ENCODE measurements around the gene ABCA2.

Gene ABCA2

GRCh38 chr9:136990242-136990911, 37.7 kb downstream of the ABCA2 start:
- H3K4me3 ChIP-seq (replicated peaks in 1 of 2; ENCODE audit: low read depth in 2 of 2, low read length in 2 of 2) = no peak overlapping the region
- no peak for DNase-seq (ENCODE audit: low read depth in 2 of 2)
- TF ChIP-seq CTCF (IDR thresholded peaks at IDR 0.05; ENCODE audit: low read depth, low read length) = no peak

- H3K4me3 ChIP-seq (replicated peaks in 1 of 2; ENCODE audit: low read depth in 2 of 2, low read length in 2 of 2) = no peak overlapping the region
- no peak for DNase-seq (ENCODE audit: low read depth in 2 of 2)
- TF ChIP-seq CTCF (IDR thresholded peaks at IDR 0.05; ENCODE audit: low read depth, low read length) = no peak
Observed at GRCh38 chr9:136988872-136989271, 39.2 kb downstream of the ABCA2 start.

GRCh38 chr9:136985853-136986252, 42.2 kb downstream of the ABCA2 start:
- DNase-seq (ENCODE audit: low read depth in 2 of 2) = no peak
- TF ChIP-seq CTCF (IDR thresholded peaks at IDR 0.05; ENCODE audit: low read depth, low read length) = no peak
- no peak overlapping the region for H3K4me3 ChIP-seq (replicated peaks in 1 of 2; ENCODE audit: low read depth in 2 of 2, low read length in 2 of 2)

- H3K4me3 ChIP-seq (replicated peaks in 1 of 2; ENCODE audit: low read depth in 2 of 2, low read length in 2 of 2) = no peak overlapping the region
Observed at GRCh38 chr9:136985027-136985602, 42.9 kb downstream of the ABCA2 start.

GRCh38 chr9:136984464-136985026, 43.5 kb downstream of the ABCA2 start:
- H3K4me3 ChIP-seq (replicated peaks in 1 of 2; ENCODE audit: low read depth in 2 of 2, low read length in 2 of 2) = no peak overlapping the region
- DNase-seq (ENCODE audit: low read depth in 2 of 2) = no peak
- no peak for TF ChIP-seq CTCF (IDR thresholded peaks at IDR 0.05; ENCODE audit: low read depth, low read length)

More at GRCh38 chr9:136985027-136985602, 42.9 kb downstream of the ABCA2 start:
- TF ChIP-seq CTCF (IDR thresholded peaks at IDR 0.05; ENCODE audit: low read depth, low read length) = no peak
- DNase-seq (ENCODE audit: low read depth in 2 of 2) = no peak

- no peak for TF ChIP-seq CTCF (IDR thresholded peaks at IDR 0.05; ENCODE audit: low read depth, low read length)
- H3K4me3 ChIP-seq (replicated peaks in 1 of 2; ENCODE audit: low read depth in 2 of 2, low read length in 2 of 2) = no peak overlapping the region
- DNase-seq (ENCODE audit: low read depth in 2 of 2) = no peak
Observed at GRCh38 chr9:136983656-136984314, 44.3 kb downstream of the ABCA2 start.

Data from cardiac fibroblast (primary cell).